DOHH2 (cell line): ENCODE results near the gene VPS4A.

Source experiments
- H3F3A ChIP-seq: fragments of 200-600 bp; sonication (generic), shearing (Covaris generic); 2 replicates; pipeline ENCODE4 v1.6.0; 2016; ENCODE audit warnings: antibody characterized with exemption, mild to moderate bottlenecking; ENCODE audit not compliant: control insufficient read depth, insufficient read depth
- H3K27ac ChIP-seq: fragments of 200-600 bp; sonication (generic); 2 replicates; pipeline ENCODE4 v1.5.1; 2014; ENCODE audit warnings: low read depth, mild to moderate bottlenecking, low read length, moderate library complexity
- H3K27me3 ChIP-seq: fragments of 200-600 bp; sonication (generic); 2 replicates; pipeline ENCODE4 v1.6.1; 2014; ENCODE audit warnings: mild to moderate bottlenecking, low read length, mixed read lengths; ENCODE audit not compliant: control insufficient read depth
- H3K36me3 ChIP-seq: fragments of 200-600 bp; sonication (generic); 2 replicates; pipeline ENCODE4 v1.6.1; 2014; ENCODE audit warnings: mild to moderate bottlenecking, low read length, moderate library complexity, mixed read lengths; ENCODE audit not compliant: control insufficient read depth
- H3K4me1 ChIP-seq: fragments of 200-600 bp; sonication (generic); 2 replicates; pipeline ENCODE4 v1.6.1; 2014; ENCODE audit warnings: mild to moderate bottlenecking, low read length, mixed read lengths; ENCODE audit not compliant: control insufficient read depth
- H3K4me2 ChIP-seq: fragments of 200-600 bp; sonication (generic); 2 replicates; pipeline ENCODE4 v1.6.0; 2014; ENCODE audit warnings: mild to moderate bottlenecking, low read length, moderate library complexity
- H3K4me3 ChIP-seq: fragments of 200-600 bp; sonication (generic); 2 replicates; pipeline ENCODE4 v1.5.1; 2014; ENCODE audit warnings: mild to moderate bottlenecking, low read length, mixed read lengths
- H3K79me2 ChIP-seq: fragments of 200-600 bp; sonication (generic); 2 replicates; pipeline ENCODE4 v1.6.1; 2014; ENCODE audit warnings: mild to moderate bottlenecking, low read length, mixed read lengths; ENCODE audit not compliant: control insufficient read depth
- H3K9me2 ChIP-seq: fragments of 200-600 bp; sonication (generic); replicated peaks from 2 replicates; pipeline ENCODE4 v1.6.1; 2014; ENCODE audit warnings: mild to moderate bottlenecking, low read length, mixed read lengths; ENCODE audit not compliant: control insufficient read depth
- H3K9me3 ChIP-seq: fragments of 200-600 bp; sonication (generic); 2 replicates; pipeline ENCODE4 v1.6.1; 2014; ENCODE audit warnings: antibody characterized with exemption, low read length, mixed read lengths; ENCODE audit not compliant: control insufficient read depth, insufficient read depth
- H4K20me1 ChIP-seq: fragments of 200-600 bp; sonication (generic); 2 replicates; pipeline ENCODE4 v1.6.0; 2014; ENCODE audit warnings: low read depth, mild to moderate bottlenecking, antibody characterized with exemption, low read length, moderate library complexity; ENCODE audit not compliant: control insufficient read depth, insufficient read depth
- EZH2phosphoT487 ChIP-seq: fragments of 200-600 bp; sonication (generic); IDR thresholded peaks from 2 replicates; pipeline ENCODE4 v1.6.1; 2017; ENCODE audit warnings: borderline replicate concordance, mild to moderate bottlenecking, antibody characterized with exemption, low read length, moderate library complexity, mixed read lengths
- TF ChIP-seq, protein P1 (sequence below): fragments of 200-600 bp; sonication (generic); IDR thresholded peaks from one replicate; pipeline ENCODE4 v1.5.1; 2014; ENCODE audit warnings: antibody characterized with exemption, mild to moderate bottlenecking, low read depth, low read length; ENCODE audit not compliant: poor library complexity, severe bottlenecking

Gene VPS4A

DNA sequence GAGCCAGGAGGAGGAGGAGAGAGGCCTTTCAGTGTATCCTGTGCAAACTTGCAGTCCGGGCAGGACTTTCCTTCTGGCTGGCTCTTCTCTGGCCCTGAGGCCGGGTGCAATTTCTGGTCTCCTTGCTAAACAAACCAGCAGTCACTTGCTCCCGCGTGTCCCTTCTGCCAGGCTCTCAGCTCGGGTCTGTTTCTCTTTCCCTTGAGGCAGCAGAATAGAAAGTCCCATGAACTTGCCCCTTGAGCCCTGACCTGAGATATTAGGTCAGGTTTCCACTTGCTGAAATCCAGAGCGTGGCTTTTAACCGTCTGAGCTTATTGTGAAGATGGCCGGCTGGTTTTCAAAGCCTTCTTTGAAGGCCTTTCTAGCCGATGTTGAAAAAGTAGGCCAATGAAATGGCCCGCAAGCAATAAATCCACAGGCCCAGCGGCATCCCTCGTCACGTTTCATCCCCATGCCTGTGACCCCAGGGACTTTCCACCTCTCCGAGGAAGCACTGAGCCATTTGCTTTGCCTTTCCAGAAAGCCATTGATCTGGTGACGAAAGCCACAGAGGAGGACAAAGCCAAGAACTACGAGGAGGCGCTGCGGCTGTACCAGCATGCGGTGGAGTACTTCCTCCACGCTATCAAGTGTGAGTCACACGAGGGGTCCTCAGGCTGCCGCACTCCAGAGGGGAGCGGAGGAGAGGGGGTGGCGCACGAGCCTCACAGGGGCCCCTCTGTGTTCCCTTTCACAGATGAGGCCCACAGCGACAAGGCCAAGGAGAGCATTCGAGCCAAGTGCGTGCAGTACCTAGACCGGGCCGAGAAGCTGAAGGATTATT is 4.5 kb downstream of the VPS4A start:
- Histone ChIP-seq H3K4me1 (peaks cover 7% of the 10 kb centered on the region), H3K4me3 (no peak overlapping the region), H3K9me2 (no peaks in the 10 kb centered on the region), H3K36me3 (peaks cover 75% of the 10 kb centered on the region), H3F3A (no peaks in the 10 kb centered on the region), H3K9me3 (no peaks in the 10 kb centered on the region), H3K27me3 (no peaks in the 10 kb centered on the region), H3K27ac (no peak overlapping the region), H3K4me2 (no peak overlapping the region), H4K20me1 (peaks cover 6% of the 10 kb centered on the region), H3K79me2 (peaks cover 66% of the 10 kb centered on the region)
- TF ChIP-seq EZH2phosphoT487, result no peak
- TF ChIP-seq, protein P1, sequence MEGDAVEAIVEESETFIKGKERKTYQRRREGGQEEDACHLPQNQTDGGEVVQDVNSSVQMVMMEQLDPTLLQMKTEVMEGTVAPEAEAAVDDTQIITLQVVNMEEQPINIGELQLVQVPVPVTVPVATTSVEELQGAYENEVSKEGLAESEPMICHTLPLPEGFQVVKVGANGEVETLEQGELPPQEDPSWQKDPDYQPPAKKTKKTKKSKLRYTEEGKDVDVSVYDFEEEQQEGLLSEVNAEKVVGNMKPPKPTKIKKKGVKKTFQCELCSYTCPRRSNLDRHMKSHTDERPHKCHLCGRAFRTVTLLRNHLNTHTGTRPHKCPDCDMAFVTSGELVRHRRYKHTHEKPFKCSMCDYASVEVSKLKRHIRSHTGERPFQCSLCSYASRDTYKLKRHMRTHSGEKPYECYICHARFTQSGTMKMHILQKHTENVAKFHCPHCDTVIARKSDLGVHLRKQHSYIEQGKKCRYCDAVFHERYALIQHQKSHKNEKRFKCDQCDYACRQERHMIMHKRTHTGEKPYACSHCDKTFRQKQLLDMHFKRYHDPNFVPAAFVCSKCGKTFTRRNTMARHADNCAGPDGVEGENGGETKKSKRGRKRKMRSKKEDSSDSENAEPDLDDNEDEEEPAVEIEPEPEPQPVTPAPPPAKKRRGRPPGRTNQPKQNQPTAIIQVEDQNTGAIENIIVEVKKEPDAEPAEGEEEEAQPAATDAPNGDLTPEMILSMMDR, result no peak

DNA sequence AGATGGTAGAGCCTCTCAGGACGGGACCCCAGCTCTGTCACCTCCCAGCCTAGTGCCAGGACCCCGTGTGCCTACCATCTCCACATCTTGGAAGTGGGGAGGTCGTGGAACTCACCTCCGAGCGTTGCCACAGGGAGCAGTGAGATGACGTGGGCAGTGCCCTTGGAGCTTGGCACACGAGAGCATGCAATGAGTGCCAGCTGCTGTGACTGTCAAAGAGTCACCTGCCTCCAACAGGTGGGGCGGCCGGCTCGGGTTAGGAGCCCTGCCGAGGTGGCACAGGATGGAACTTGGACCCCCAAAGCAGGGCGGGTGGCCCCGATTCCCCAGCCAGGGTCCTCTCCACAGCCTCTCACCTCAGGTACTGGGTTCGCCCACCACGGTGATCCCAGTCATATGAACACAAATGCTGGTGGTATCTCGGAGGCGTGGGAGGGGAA is 5.5 kb downstream of the VPS4A start:
- Histone ChIP-seq H3K9me2 (no peaks in the 10 kb centered on the region), H3K4me2 (no peak overlapping the region), H3K36me3 (peaks cover 81% of the 10 kb centered on the region), H3K79me2 (peaks cover 70% of the 10 kb centered on the region), H3K4me1 (peaks cover 6% of the 10 kb centered on the region), H3F3A (no peaks in the 10 kb centered on the region), H3K9me3 (no peaks in the 10 kb centered on the region), H4K20me1 (peaks cover 6% of the 10 kb centered on the region), H3K4me3 (no peak overlapping the region), H3K27me3 (no peaks in the 10 kb centered on the region), H3K27ac (no peak overlapping the region)
- no peak for TF ChIP-seq EZH2phosphoT487
- TF ChIP-seq, protein P1, result no peak

DNA sequence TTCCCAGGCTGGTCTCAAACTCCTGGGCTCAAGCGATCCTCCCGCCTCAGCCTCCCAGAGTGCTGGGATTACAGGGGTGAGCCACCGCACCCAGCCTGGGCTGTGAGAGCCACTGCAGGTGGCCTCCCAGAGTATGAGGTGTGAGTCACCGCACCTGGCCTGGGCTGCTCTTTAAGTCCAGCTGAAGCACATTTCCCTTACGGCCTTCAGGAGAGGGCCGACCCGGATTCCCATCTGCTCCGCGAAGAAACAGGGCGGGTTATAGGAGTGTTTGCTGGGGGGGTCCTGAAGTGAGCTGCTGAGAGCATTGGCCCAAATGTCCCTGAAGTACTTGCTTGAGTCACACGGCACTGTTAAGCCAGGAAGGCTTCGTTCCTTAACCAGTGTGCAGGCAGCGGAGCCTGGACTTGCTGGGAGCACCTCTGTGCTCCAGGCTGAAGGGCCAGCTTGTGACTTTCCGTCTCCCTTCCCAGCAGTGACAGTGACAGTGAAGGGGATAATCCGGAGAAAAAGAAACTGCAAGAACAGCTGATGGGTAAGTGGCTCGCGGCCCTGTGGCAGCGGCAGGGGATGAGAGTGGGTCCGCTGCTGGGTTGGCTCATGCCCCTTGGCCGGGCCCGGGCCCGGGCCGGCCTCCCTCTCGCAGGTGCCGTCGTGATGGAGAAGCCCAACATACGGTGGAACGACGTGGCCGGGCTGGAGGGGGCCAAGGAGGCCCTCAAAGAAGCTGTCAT is 7.2 kb downstream of the VPS4A start:
- Histone ChIP-seq H3K4me1 (peaks cover 6% of the 10 kb centered on the region; the same call in 1 of the 2 replicates), H3K9me2 (no peaks in the 10 kb centered on the region), H3K79me2 (peaks cover 70% of the 10 kb centered on the region), H3K27me3 (no peaks in the 10 kb centered on the region), H4K20me1 (peaks cover 6% of the 10 kb centered on the region; the same call in 1 of the 2 replicates), H3K4me3 (no peak overlapping the region), H3F3A (no peaks in the 10 kb centered on the region), H3K27ac (no peak overlapping the region), H3K4me2 (no peak overlapping the region), H3K9me3 (no peaks in the 10 kb centered on the region), H3K36me3 (peaks cover 92% of the 10 kb centered on the region)
- TF ChIP-seq, protein P1, result no peak
- no peak for TF ChIP-seq EZH2phosphoT487
